Choroid plexus epithelial cell (primary cell): Measurements from ENCODE around the gene TGFBR3L.

ENCODE experiments used
- DNase-seq: peaks from one replicate; pipeline ENCODE4 v3.0.0-alpha.2; 2010; ENCODE audit warnings: low read depth
- H3K4me3 ChIP-seq: 2 replicates; pipeline ENCODE4 v1.5.1; 2011; ENCODE audit warnings: low read depth, mild to moderate bottlenecking, control low read depth, low read length, moderate library complexity
- TF ChIP-seq, protein P1 (sequence below): conservative IDR thresholded peaks from 2 replicates; pipeline ENCODE4 v1.5.1; 2011; ENCODE audit warnings: low read depth, mild to moderate bottlenecking, control low read depth, inconsistent platforms, low read length, moderate library complexity

TGFBR3L gene

DNA sequence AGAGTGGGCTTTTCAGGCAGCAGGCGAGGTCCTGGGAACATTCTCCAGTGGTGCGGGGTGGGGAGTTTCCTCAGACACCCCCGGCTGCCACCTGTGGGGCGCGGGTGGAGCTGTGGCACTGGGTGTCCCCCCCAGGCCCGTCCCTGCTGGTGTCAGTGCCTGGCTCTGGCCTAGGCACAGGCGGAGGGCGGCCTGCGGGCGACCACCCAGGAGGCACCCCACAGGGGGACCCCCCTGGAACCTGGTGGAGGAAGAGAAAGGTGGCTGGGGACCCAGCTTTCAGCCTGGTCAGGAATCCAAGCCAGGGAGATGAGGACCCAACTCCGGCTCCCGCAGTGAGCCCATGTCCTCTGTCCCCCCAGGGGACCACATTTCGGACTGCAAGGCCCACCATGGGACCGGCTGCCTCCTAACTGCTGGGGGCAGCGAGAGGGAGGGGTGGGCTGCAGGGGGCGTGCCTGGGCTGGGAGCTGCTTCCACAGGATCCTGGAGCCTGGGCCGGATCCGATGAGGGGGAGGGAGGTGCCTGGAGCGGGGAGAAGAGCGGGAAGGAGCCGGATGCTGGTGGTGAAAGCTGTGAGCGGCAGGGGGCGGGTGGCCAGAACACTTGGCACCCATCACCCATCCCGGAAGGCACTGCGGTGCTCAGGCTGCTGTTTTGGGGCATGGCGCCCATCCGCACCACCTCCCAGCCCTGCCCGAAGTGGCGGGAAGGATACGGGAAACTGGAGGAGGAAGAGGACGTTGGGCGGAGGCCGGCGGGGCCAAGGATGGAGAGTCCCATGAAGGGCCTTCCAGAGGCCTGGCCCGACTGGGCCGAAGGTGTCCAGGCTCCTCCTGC is 16.8 kb downstream of the TGFBR3L start:
- TF ChIP-seq, protein P1, sequence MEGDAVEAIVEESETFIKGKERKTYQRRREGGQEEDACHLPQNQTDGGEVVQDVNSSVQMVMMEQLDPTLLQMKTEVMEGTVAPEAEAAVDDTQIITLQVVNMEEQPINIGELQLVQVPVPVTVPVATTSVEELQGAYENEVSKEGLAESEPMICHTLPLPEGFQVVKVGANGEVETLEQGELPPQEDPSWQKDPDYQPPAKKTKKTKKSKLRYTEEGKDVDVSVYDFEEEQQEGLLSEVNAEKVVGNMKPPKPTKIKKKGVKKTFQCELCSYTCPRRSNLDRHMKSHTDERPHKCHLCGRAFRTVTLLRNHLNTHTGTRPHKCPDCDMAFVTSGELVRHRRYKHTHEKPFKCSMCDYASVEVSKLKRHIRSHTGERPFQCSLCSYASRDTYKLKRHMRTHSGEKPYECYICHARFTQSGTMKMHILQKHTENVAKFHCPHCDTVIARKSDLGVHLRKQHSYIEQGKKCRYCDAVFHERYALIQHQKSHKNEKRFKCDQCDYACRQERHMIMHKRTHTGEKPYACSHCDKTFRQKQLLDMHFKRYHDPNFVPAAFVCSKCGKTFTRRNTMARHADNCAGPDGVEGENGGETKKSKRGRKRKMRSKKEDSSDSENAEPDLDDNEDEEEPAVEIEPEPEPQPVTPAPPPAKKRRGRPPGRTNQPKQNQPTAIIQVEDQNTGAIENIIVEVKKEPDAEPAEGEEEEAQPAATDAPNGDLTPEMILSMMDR = no peak

DNA sequence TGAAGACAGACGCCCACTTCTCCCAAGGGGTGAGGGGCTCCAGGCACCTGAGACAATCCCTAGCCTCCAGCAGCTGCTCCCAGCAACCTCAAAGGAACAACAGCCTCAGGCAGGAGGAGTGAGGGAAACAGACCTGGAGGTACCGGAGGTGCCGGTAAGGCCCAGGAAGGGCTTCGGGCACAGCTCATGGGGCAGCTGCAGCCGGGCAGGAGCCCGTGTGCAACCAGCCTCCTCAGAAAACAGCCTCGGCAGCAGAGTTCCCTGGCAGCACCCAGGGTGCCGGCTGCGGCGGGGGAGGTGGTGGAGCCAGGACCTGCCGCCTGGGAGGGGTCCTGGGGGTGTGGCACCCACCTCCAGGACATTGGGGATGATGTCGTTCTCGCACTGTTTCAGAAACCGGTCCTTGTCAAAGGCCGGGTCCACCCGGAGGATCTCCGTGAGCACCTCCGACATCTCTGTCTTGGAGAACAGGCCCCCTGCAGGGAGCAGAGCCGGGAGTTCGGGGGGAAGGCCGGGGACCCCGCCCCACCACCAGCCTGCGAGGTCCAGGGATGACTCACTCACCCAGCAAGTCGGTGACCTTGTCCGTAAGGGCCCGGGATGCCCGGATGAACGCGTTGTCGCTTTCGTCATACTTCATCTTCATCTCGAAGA is 17.8 kb downstream of the TGFBR3L start:
- no peak for DNase-seq
- TF ChIP-seq, protein P1 = no peak
- H3K4me3 ChIP-seq = no peak overlapping the region

More for the DNA sequence above, 16.8 kb downstream of the TGFBR3L start:
- no peak overlapping the region for H3K4me3 ChIP-seq
- no peak for DNase-seq

DNA sequence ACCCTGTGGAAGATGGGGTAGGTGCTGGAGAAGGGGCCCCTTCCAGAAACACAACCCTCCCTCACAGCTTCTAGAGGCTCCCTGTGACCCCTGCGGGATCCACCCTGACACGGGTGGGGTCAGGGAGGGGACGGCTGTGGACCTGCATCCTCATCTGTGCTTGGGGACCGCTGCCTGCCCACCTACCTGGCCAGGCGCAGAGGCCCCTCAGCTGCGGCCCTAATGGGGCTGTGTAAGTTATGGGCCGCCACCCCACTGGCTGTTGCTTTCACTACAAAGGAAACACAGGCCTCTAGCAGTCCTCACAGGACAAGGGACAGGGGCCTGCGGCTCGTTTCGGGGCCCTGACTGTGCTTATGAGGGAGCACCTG is 18.3 kb downstream of the TGFBR3L start:
- H3K4me3 ChIP-seq = no peak overlapping the region
- no peak for DNase-seq
- TF ChIP-seq, protein P1 = no peak

DNA sequence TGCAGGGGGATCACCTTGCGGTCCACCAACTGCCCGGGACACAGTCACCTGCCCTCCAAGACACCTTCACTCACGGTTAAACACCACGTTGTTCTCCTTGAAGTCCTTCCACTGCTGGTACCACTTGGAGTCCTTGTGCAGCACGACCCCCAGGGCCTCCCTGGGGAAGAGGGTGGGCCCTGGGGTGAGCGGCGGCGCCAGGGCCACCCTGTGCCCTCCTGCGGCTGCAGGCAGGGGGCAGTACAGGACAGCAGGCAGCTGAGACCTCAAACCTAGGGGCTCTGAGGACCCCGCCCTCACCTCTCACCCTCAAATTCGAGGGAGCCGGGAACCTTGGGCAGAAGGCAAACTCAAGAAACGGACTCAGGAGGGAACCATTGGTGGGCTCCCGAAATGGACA is 18.8 kb downstream of the TGFBR3L start:
- TF ChIP-seq, protein P1 = peak; percentile 42
- no peak for DNase-seq
- no peak overlapping the region for H3K4me3 ChIP-seq

DNA sequence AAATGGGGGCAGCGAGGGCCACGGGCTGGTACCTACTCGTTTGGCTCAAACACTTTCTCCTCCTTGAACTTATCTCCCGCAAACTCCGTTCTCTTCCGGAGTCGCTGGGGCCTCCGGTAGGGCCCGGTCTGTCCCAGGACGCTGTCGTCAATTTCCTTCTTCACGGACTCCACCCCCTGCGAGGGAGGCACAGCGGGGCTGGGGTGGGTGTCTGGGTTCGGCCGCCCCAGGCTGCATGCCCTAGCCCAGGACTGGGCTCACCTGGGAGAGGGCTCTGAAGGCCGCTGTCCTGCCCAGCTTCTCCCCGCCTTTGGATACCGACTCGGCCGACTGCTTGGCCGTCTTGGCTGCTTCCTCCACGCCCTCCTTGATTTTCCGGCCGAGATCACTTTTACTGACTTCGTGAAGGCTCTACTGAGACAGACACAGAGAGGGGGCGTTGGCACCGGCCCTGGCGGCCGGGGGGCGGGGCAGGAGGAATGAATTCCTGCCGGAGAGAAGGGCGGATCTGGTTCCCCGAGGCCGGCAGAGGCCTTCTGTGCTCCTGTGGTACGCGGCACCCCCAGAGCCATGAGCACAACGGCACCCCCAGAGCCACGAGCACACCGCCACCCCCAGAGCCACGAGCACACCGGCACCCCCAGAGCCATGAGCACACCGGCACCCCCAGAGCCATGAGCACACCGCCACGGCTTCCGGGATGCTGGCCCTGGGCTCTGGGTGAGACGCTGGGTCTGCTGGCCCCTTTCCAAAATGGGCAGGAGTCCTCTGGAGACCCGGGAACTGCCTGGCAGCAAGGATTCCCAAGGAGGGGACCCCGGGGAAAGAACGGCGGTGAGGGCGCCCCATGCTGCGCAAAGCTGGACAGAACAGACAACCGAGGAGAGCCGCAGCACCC is 19.4 kb downstream of the TGFBR3L start:
- no peak overlapping the region for H3K4me3 ChIP-seq
- TF ChIP-seq, protein P1 = no peak
- DNase-seq = no peak

DNA sequence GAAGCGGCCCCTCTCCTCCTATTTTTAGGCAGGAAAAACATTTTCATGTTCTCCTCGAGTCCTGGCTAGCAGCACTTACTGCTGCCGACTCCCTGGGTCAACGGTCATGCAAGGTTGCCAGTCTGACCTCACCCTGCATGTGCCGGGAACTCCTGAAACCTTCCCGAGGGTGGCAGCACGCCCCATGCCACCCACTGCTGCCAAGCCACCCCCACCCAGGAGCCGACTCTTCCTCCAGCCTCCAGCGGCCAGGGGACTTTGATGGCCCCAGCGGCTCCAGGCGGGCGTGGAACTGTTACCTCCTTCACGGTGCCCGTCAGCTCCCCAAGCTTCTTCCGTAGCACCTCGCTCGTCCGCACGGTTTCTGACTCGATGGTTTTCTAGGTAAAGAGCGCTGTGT is 20.1 kb downstream of the TGFBR3L start:
- no peak overlapping the region for H3K4me3 ChIP-seq
- no peak for DNase-seq
- TF ChIP-seq, protein P1 = no peak
